Body of pancreas (tissue), 4 donors: ENCODE results near the gene LRP11.

Source experiments
- CTCF ChIP-seq, 7 experiments: fragments of 450-650 bp in 4 of 7; fragments of 200-600 bp in 3 of 7; sonication (generic) in 3 of 7; IDR thresholded peaks; one replicate each; pipeline ENCODE4 v1.5.1; 2016 to 2019; ENCODE audit warnings: antibody characterized with exemption in 7 of 7
- POLR2A ChIP-seq, 3 donors: fragments of 450-650 bp; IDR thresholded peaks; one replicate each; pipeline ENCODE4 v1.6.1; 2016; ENCODE audit warnings: antibody characterized with exemption in 3 of 3, mild to moderate bottlenecking in 2 of 3

DNA sequence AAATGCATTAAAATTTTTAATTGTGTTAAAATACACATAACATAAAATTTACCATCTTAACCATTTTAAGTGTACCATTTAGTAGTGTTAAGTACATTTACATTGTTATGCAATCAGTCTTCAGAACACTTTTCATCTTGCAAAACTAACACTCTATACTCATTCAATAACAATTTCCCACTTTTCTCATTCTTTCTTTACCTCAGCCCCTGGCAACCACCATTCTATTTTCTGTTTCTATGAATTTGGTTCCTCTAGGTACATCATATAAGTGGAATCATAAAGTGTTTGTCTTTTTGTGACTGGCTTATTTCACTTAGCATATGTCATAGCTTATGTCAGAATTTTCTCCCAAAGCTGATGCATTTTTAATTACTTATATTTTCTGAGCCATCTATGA, 82.4 kb downstream of the LRP11 start:
- TF ChIP-seq CTCF (IDR thresholded peaks at IDR 0.05): no peak
- no peak for TF ChIP-seq POLR2A (IDR thresholded peaks at IDR 0.05)
